ENCODE data around the gene C1QTNF5.

DNA sequence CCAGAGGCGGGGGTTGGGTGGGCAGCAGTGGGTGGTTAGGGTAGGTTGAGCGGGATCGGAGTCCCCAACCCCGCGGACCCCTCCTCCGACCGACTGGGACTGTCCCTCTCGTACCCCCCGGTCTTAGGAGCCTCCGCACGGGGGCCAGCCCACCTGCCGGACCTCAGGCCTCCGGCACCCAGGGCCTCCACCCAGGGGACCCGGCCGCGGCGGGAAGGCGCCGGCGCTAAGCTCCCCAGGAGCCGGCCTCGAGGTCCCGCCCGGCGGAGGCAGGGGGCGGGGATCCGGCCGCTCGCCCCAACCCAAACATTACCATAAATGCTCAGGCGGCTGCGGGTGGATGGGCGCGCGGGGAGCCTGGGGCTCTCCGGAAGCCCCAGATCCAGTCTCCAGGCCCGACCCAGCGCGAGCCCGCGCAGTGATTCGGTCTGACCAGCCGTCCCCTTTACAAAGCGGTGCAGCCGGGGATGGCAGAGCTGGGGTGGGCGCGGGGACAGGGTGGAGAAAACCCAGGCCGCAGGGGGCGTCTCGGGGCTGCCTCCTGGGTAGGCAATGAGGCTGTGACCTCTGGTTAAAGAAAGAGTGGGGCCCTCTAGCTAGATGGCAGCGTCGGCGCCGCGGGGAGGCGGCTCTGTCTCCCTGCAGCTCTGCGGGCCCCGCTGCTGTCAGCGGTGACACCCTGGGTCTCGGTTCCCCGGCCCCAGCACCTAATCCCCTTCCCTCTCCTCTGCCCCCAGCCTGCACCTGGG lies 19.7 kb downstream of the C1QTNF5 start:
- TF ChIP-seq EZH2 (IDR thresholded peaks at IDR 0.05; ENCODE audit: insufficient read depth, poor library complexity, severe bottlenecking) (no peak), EZH2phosphoT487 (IDR thresholded peaks at IDR 0.05; ENCODE audit: insufficient read depth, low read depth) (no peak)

All from GM23248 (cell line).